Ovary (tissue), 9 donors: ENCODE results near the gene PTPRN2. TPM values are rescaled to one million over a fixed set of nuclear protein-coding genes. Genes with fewer than 3 reads are reported as not detected.

ENCODE experiments used
- DNase-seq, 5 donors: peaks; one replicate each; pipeline ENCODE4 v3.0.0-alpha.2; 2019 to 2020
- H3K27ac ChIP-seq, 2 donors: fragments of 200-600 bp; one replicate each; pipeline versions ENCODE4 v1.5.1 to v1.8.0; 2019 to 2022
- H3K27me3 ChIP-seq: fragments of 200-600 bp; one replicate; pipeline ENCODE4 v1.8.0; 2022
- H3K36me3 ChIP-seq: fragments of 200-600 bp; sonication (generic); one replicate; pipeline ENCODE4 v1.5.1; 2019
- H3K4me1 ChIP-seq: one replicate; pipeline ENCODE4 v1.8.1; 2013; ENCODE audit warnings: mild to moderate bottlenecking, moderate library complexity; ENCODE audit not compliant: insufficient read depth
- H3K4me3 ChIP-seq: fragments of 200-600 bp; sonication (generic); one replicate; pipeline ENCODE4 v1.5.1; 2017
- H3K9me3 ChIP-seq, 2 donors: fragments of 200-600 bp in 1 of 2; sonication (generic) in 1 of 2; one replicate each; pipeline versions ENCODE4 v1.5.1 to v1.8.1; 2013 to 2019; ENCODE audit warnings: mild to moderate bottlenecking in 1 of 2, moderate library complexity in 1 of 2
- EP300 ChIP-seq: sonication (generic); formaldehyde crosslinking; IDR thresholded peaks from one replicate; pipeline ENCODE4 v1.6.1; 2017; ENCODE audit warnings: antibody characterized with exemption
- POLR2A ChIP-seq: fragments of 450-650 bp; IDR thresholded peaks from one replicate; pipeline ENCODE4 v1.6.1; 2017; ENCODE audit warnings: antibody characterized with exemption, mild to moderate bottlenecking, moderate library complexity
- WGBS, 3 donors: extraction: QIAGEN DNeasy Blood & Tissue Kit in 1 of 3; methylation state at CpG; one replicate each; pipeline versions ENCODE4 v1.1.5 to v1.1.7; 2013 to 2017; 5-methylcytosine and 5-hydroxymethylcytosine counted together
- intact Hi-C, 4 donors: fragments of 100-400 bp; cut with DNase I; formaldehyde crosslinking; loops; one replicate each; pipeline versions ENCODE4 v1.11.0 to v1.15.1; 2022 to 2023
- polyA plus RNA-seq, 2 donors: library from polyadenylated mRNA; stranded (reverse); fragments of 200-250 nt in 1 of 2; fragments of 350-450 nt in 1 of 2; fragmentation: Illumina TruSeq in 1 of 2; extraction: RNeasy Lipid Tissue Mini Kit (QIAGEN cat#74804) in 1 of 2; gene quantifications; one replicate each; pipeline ENCODE4 v1.2.3, GENCODE V29; 2013 to 2014
- total RNA-seq, 7 donors: library from RNA; depleted of rRNA in 2 of 7; stranded (reverse); fragments of >200 nt in 2 of 7; fragmentation: NEBNext Ultra II Directional in 3 of 7; extraction: Animal tissue kit (Norgen Biotek cat#: 25700) in 3 of 7; gene quantifications; one replicate each; pipeline versions ENCODE4 v1.1.0 to v1.2.4, GENCODE V29; 2016 to 2023
- TF ChIP-seq, protein P1 (sequence below), 3 donors: fragments of 450-650 bp in 2 of 3; fragments of 200-600 bp in 1 of 3; IDR thresholded peaks; one replicate each; pipeline versions ENCODE4 v1.5.1 to v1.8.0; 2016 to 2022; ENCODE audit warnings: antibody characterized with exemption in 3 of 3, mild to moderate bottlenecking in 1 of 3
- donor health status: DM: no; HTN: no; CAD: no; lungs with moderate emphysema.
- donor health status: DM: no; HTN: no; CAD: no.
- donor health status: Bipolar disorder and iron deficiency.
- donor health status: DM: yes; HTN: yes; CAD: no.
- donor health status: DM: no; HTN: no; CAD: no.
- donor health status: DM: yes; HTN: yes; CAD: no.

PTPRN2 gene
- total and polyA plus RNA-seq, 9 donors, result 3.5 to 11.1 (median 5.9) TPM

DNA sequence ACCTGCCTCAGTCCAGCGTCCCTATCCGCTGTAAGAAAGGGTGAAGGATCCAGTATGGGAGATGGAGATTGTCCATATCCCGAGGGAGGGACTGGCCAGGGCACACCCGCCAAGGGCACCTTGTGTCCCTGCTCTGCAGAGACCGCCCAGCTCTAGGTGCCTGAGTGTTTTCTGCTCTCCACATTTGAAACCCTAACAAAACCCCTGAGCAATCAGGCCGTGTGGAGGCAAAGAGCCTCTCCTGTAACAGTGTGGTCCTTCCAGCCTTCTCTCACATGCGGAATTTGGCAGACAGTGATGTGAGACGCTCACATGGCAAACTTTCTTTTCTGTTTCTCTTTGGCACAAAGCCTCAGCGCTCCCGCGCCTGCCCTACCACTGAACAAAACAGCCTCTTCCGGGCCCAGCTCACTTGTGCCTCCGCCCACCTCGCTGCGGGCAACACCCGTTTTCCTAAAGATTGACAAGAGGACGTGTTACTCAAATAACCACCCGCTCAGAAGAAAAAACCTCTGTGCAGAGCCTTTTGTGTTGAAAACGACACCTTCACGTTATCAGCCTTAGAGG, 736.0 kb downstream of the PTPRN2 start:
- no peak for DNase-seq
- Histone ChIP-seq H3K4me1 (peaks cover 4% of the 10 kb centered on the region), H3K27me3 (no peaks in the 10 kb centered on the region), H3K36me3 (no peaks in the 10 kb centered on the region), H3K4me3 (no peak overlapping the region), H3K9me3 (no peaks in the 10 kb centered on the region), H3K27ac (no peak overlapping the region)
- WGBS, 3 donors, result 15 to 17% (median 16%) methylated on average over 20 of the region's 20 CpGs
- intact Hi-C loops, result no loop called here
- TF ChIP-seq, protein P1, sequence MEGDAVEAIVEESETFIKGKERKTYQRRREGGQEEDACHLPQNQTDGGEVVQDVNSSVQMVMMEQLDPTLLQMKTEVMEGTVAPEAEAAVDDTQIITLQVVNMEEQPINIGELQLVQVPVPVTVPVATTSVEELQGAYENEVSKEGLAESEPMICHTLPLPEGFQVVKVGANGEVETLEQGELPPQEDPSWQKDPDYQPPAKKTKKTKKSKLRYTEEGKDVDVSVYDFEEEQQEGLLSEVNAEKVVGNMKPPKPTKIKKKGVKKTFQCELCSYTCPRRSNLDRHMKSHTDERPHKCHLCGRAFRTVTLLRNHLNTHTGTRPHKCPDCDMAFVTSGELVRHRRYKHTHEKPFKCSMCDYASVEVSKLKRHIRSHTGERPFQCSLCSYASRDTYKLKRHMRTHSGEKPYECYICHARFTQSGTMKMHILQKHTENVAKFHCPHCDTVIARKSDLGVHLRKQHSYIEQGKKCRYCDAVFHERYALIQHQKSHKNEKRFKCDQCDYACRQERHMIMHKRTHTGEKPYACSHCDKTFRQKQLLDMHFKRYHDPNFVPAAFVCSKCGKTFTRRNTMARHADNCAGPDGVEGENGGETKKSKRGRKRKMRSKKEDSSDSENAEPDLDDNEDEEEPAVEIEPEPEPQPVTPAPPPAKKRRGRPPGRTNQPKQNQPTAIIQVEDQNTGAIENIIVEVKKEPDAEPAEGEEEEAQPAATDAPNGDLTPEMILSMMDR (IDR thresholded peaks at IDR 0.05), result no peak
- TF ChIP-seq EP300 (no peak), POLR2A (no peak)

DNA sequence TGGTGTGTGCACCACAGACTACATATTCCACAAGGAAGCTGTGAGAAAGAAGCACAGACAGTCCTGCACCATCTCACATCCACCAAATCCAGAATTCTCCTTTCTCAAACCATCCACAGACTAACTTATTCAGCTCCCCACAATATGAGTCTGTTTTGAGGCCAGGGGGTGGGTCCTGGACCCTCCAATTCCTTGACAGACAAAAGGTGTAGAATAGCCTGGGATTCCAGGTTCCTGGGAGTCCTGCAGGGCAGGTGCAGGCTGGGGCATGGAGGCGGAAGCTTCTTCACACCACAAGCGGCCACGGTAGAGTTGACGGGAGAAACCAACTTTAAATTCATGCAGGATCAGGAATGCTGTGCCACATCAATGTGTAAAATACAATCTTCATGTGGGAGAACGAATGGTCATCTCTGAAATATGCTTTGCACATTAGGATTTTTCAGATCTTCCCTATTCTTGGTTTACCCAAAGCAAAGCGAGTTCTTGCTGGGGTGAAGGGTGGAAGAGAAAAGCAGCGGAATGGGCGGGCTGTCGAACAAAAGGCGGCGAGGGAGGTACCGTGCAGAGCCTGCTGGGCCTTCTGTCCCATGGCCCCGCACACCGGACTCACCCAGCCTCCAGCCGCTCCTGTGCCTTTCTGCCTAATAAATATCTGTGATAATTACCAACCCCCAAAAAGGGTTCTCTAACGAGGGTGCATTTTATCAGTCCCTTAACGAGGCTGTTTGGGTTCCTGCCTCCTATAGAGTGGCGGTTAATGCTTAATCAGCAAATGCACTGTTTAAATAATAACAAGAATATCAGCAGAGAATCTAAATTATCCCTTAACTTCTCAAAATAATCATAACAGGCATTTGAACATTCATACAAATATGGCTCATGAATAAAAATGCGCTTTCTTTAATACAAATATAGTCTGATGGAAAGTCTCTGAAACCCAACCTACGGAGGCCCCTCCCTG, 736.9 kb downstream of the PTPRN2 start:
- H3K9me3 ChIP-seq, result no peaks in the 10 kb centered on the region
- no peak for DNase-seq
- H3K27me3 ChIP-seq, result no peaks in the 10 kb centered on the region
- WGBS, 3 donors, result 80 to 83% (median 81%) methylated on average over 20 of the region's 20 CpGs
- no peak for TF ChIP-seq EP300
- TF ChIP-seq POLR2A, result no peak
- TF ChIP-seq, protein P1 (IDR thresholded peaks at IDR 0.05), result no peak
- H3K4me3 ChIP-seq, result no peak overlapping the region
- intact Hi-C loops, result no loop called here
- no peaks in the 10 kb centered on the region for H3K36me3 ChIP-seq
- peaks cover 4% of the 10 kb centered on the region for H3K4me1 ChIP-seq
- no peak overlapping the region for H3K27ac ChIP-seq

DNA sequence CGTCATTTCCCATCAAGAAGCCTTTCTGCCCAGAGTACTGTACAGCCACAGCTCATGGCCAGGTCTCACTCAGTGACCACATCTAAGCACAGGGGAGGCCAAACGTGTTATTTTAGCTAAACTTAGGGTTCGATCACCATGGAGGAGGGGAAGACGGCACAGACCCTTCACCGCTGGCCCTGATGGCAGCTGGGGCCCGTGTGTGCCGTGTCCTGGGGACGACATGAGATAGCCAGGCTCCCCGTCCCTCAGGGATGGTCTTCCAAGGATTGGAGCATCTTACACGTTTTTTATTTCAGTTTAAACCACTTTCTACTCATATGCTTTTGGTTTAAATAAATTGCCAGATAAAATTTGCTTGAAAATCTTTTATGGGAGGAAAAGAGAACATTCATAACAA, 737.9 kb downstream of the PTPRN2 start:
- H3K27me3 ChIP-seq, result no peaks in the 10 kb centered on the region
- no peaks in the 10 kb centered on the region for H3K9me3 ChIP-seq
- DNase-seq, result no peak
- intact Hi-C loops, result no loop called here
- TF ChIP-seq, protein P1 (IDR thresholded peaks at IDR 0.05), result no peak
- TF ChIP-seq EP300, result no peak
- H3K4me3 ChIP-seq, result no peak overlapping the region
- 86 to 87% (median 86%) methylated on average over 10 of the region's 10 CpGs for WGBS, 3 donors
- peaks cover 4% of the 10 kb centered on the region for H3K4me1 ChIP-seq
- H3K36me3 ChIP-seq, result no peaks in the 10 kb centered on the region
- no peak overlapping the region for H3K27ac ChIP-seq

DNA sequence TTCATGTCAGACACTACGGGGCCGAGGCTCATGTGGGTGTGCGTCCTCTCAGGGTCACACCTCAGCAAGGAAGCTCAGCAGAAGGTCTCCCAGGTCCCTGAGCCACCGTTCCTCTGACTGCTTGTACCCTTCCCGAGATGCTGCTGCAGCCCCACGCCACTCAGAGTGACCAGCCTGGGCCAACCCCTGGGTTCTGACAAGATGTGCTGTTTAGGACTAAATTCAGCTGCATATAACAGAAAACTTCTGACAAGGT, 738.4 kb downstream of the PTPRN2 start:
- H3K4me3 ChIP-seq, result no peak overlapping the region
- H3K27me3 ChIP-seq, result no peaks in the 10 kb centered on the region
- TF ChIP-seq POLR2A (no peak), EP300 (no peak)
- TF ChIP-seq, protein P1 (IDR thresholded peaks at IDR 0.05), result no peak
- WGBS, 3 donors, result 74 to 91% (median 74%) methylated on average over 6 of the region's 6 CpGs
- H3K9me3 ChIP-seq, result no peaks in the 10 kb centered on the region
- no peak for DNase-seq
- intact Hi-C loops, result no loop called here
- no peak overlapping the region for H3K27ac ChIP-seq
- peaks cover 4% of the 10 kb centered on the region for H3K4me1 ChIP-seq
- H3K36me3 ChIP-seq, result no peaks in the 10 kb centered on the region
